ENCODE results near the gene SLC35E3.
"Not testable (repeated sequence)": the region's sequence is repeated elsewhere in the genome, so short reads cannot be mapped to it uniquely, and the experiment has no call there.

The SLC35E3 gene

GRCh38 chr12:68790952-68791234 lies 44.9 kb downstream of the SLC35E3 start:
- in situ Hi-C loops (cut with HindIII; ENCODE audit: low pct_ligation_motif_present, low pct_unique_long_range_greater_than_20kb, low sequenced_read_pairs) = no loop called here
- DNase-seq = no peak

DNA sequence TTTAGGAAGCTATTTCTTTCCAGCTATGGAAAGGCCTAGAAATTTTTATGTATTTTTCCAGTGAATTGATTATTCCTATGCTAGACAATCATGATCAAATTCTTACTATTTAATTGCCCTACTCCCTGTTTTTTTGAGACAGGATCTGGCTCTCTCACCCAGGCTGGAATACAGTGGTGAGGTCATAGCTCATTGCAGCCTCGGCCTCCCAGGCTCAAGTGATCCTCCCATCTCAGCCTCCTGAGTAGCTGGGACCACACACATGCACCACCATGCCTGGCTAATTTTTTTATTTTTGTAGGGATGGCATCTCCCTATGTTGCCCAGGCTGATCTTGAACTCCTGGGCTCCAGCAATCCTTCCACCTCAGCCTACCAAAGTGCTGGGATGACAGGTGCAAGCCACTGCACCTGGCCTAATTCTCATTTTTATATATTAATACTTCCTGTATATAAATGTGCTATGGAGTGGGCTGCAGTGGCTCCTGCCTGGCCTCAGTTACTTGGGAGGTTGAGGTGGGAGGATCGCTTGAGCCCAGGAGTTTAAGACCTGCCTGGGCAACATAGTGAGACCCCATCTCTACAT lies 46.0 kb downstream of the SLC35E3 start:
- in situ Hi-C loops (cut with HindIII; ENCODE audit: low pct_ligation_motif_present, low pct_unique_long_range_greater_than_20kb, low sequenced_read_pairs) = no loop called here

DNA sequence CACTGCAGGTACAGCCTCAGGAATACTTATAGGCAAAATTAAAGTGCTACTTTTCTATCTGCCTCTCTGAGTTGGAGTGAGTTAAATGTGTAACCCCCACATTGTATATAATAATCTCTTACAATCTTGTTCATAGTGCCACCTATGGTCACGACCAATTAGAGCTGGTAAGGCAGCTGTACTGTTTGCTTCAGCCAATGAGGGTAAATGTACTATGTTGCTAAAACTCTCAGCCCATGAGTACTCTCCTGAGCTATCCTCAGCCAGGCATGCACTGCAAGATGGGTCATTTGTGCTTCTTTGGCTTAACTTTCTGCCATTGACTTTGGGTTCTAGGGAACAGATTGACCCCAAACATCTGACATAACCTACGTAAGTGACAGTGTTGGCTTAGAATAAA lies 47.0 kb downstream of the SLC35E3 start:
- peak; percentile 86 for DNase-seq
- in situ Hi-C loops (cut with HindIII; ENCODE audit: low pct_ligation_motif_present, low pct_unique_long_range_greater_than_20kb, low sequenced_read_pairs) = no loop called here

More for the DNA sequence above, 46.0 kb downstream of the SLC35E3 start:
- DNase-seq = no peak

- DNase-seq = no peak
- in situ Hi-C loops (cut with HindIII; ENCODE audit: low pct_ligation_motif_present, low pct_unique_long_range_greater_than_20kb, low sequenced_read_pairs) = no loop called here
Observed at GRCh38 chr12:68793436-68793835, 47.5 kb downstream of the SLC35E3 start.

- DNase-seq = no peak
- in situ Hi-C loops (cut with HindIII; ENCODE audit: low pct_ligation_motif_present, low pct_unique_long_range_greater_than_20kb, low sequenced_read_pairs) = no loop called here
Observed at GRCh38 chr12:68793975-68794652, 48.1 kb downstream of the SLC35E3 start.

DNA sequence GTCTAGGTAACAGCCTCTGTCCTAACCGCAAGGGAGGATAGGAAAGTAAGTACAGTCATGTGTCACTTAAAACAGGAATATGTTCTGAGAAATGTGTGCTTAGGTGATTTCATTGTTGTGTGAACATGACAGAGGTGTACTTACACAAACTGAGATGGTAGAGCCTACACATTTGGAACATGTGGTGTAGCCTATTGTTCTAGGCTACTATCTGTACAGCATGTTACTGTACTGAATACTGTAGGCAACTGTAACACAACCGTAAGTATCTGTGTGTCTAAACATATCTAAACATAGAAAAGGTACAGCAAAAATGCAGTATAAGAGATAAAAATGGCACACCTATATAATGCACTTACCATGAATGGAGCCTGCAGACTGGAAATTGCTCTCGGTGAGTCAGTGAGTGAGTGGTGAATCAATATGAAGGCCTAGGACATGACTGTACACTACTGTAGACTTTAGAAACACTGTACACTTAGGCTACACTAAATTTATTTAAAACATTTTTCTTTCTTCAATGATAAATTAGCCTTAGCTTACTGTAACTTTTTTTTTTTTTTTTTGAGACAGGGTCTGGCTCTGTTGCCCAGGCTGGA lies 48.8 kb downstream of the SLC35E3 start:
- peak; percentile 24 for DNase-seq
- in situ Hi-C loops (cut with HindIII; ENCODE audit: low pct_ligation_motif_present, low pct_unique_long_range_greater_than_20kb, low sequenced_read_pairs) = no loop called here

- no peak for DNase-seq
- in situ Hi-C loops (cut with HindIII; ENCODE audit: low pct_ligation_motif_present, low pct_unique_long_range_greater_than_20kb, low sequenced_read_pairs) = no loop called here
Observed at GRCh38 chr12:68796399-68796798, 50.4 kb downstream of the SLC35E3 start.

GRCh38 chr12:68798882-68799234 lies 52.9 kb downstream of the SLC35E3 start:
- DNase-seq = no peak
- in situ Hi-C loops (cut with HindIII; ENCODE audit: low pct_ligation_motif_present, low pct_unique_long_range_greater_than_20kb, low sequenced_read_pairs) = no loop called here

DNA sequence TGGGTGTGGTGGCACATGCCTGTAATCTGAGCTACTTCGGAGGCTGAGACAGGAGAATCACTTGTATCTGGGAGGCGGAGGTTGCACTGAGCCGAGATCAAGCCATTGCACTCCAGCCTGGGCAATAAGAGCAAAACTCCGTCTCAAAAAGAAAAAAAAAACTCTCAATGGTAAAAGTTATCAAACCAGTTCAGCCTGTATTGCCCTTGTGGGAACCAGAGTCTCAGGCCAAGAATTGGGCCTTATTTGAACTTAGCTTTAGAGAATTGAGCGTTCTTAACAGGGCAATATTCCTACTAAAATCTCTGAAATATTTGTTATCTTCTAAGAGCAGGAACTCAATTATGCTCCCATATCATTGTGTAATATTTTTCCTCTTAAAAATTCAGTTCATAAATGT lies 54.3 kb downstream of the SLC35E3 start:
- in situ Hi-C loops (cut with HindIII; ENCODE audit: low pct_ligation_motif_present, low pct_unique_long_range_greater_than_20kb, low sequenced_read_pairs) = no loop called here
- DNase-seq = no peak

DNA sequence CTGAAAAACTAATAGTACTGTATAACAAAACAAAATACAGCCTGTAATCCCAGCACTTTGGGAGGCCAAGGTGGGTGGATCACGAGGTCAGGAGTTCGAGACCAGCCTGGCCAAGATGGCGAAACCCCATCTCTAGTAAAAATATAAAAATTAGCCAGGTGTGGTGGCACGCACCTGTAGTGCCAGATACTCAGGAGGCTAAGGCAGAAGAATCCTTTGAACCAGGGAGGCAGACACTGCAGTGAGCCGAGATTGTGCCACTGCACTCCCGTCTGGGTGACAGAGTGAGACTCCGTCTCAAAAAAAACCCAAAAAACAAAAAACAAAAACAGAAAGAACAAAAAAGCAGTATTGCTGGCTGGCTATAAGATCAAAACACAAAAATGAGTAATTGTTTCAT lies 55.1 kb downstream of the SLC35E3 start:
- in situ Hi-C loops (cut with HindIII; ENCODE audit: low pct_ligation_motif_present, low pct_unique_long_range_greater_than_20kb, low sequenced_read_pairs); DNase-seq: not testable (repeated sequence)

DNA sequence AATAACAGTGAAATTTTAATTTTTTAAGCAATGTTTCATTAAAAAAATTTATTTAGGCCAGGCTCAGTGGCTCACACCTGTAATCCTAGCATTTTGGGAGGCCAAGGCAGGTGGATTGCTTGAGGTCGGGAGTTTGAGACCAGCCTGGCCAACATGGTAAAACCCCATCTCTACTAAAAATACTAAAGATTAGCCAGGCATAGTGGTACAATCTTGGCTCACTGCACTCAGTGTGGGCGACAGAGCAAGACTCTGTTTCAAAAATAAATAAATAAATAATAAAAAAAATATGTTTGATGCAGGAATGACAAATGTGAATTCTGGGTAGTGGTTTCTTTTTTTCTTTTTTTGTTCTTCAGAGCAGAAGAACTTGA lies 56.4 kb downstream of the SLC35E3 start:
- DNase-seq; in situ Hi-C loops (cut with HindIII; ENCODE audit: low pct_ligation_motif_present, low pct_unique_long_range_greater_than_20kb, low sequenced_read_pairs): not testable (repeated sequence)

DNA sequence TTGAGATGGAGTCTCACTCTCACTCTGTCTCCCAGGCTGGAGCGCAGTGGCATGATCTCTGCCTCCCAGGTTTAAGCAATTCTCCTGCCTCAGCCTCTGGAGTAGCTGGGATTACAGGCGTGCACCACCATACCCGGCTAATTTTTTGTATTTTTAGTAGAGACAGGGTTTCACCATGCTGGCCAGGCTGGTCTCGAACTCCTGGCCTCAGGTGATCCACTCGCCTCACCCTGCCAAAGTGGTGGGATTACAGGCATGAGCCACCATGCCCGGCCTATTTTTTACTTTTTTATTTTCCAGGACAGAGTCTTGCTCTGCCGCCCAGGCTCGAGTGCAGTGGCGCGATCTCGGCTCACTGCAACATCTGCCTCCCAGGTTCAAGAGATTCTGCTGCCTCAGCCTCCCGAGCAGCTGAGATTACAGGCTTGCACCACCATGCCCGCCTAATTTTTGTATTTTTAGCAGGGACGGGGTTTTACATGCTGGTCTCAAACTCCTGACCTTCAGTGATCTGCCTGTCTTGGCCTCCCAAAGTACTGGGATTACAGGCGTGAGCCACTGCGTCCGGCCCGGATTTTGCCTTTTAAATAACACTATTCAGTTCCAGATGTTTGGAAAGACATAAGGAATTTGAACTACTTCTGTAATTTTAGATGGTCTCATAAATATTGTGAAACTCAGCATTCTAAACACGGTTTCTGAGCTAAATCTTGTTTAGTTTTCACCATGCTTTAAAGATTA lies 57.1 kb downstream of the SLC35E3 start:
- DNase-seq; in situ Hi-C loops (cut with HindIII; ENCODE audit: low pct_ligation_motif_present, low pct_unique_long_range_greater_than_20kb, low sequenced_read_pairs): not testable (repeated sequence)

GRCh38 chr12:68803948-68804656 lies 58.1 kb downstream of the SLC35E3 start:
- no peak for DNase-seq
- in situ Hi-C loops (cut with HindIII; ENCODE audit: low pct_ligation_motif_present, low pct_unique_long_range_greater_than_20kb, low sequenced_read_pairs) = no loop called here

- DNase-seq = no peak
- in situ Hi-C loops (cut with HindIII; ENCODE audit: low pct_ligation_motif_present, low pct_unique_long_range_greater_than_20kb, low sequenced_read_pairs) = no loop called here
Observed at GRCh38 chr12:68804657-68805591, 58.9 kb downstream of the SLC35E3 start.

DNA sequence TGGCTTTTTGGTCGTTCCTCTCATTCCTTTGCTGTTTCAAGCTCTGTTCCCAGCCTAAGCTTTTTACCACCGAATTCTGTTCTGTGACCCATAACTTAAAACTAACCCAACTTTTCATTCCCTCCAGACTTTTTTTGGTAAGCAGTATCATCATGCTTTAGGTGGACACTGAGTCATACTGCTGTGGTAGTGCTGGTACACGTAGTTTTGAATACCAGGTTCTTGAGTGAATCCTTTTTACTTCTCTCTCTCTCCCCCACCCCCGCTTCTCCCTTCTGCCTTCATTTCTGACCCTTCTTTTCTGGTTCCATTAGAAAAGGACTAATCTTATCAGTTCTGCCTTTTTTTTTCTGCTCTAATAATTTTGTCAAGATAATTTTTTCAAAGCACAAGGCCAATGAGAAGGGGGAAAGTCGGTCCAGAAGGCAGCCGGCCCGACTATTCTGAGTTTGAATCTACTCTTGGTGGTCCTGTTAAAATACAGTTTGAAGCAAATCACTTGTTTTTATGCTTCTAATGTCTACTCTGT lies 59.7 kb downstream of the SLC35E3 start:
- DNase-seq = no peak
- in situ Hi-C loops (cut with HindIII; ENCODE audit: low pct_ligation_motif_present, low pct_unique_long_range_greater_than_20kb, low sequenced_read_pairs) = no loop called here

- in situ Hi-C loops (cut with HindIII; ENCODE audit: low pct_ligation_motif_present, low pct_unique_long_range_greater_than_20kb, low sequenced_read_pairs) = no loop called here
- no peak for DNase-seq
Observed at GRCh38 chr12:68806488-68807237, 60.7 kb downstream of the SLC35E3 start.

- DNase-seq; in situ Hi-C loops (cut with HindIII; ENCODE audit: low pct_ligation_motif_present, low pct_unique_long_range_greater_than_20kb, low sequenced_read_pairs): not testable (repeated sequence)
Observed at GRCh38 chr12:68807274-68807575, 61.2 kb downstream of the SLC35E3 start.
